Measurements from ENCODE around the gene ITPRIPL2. TPM values are rescaled to one million over a fixed set of nuclear protein-coding genes. Genes with fewer than 3 reads are reported as not detected.

Gene ITPRIPL2
- total and polyA plus RNA-seq, 2 of the 4 experiments (the other 2 are of a cell fraction) = 9.2 to 11.1 TPM

DNA sequence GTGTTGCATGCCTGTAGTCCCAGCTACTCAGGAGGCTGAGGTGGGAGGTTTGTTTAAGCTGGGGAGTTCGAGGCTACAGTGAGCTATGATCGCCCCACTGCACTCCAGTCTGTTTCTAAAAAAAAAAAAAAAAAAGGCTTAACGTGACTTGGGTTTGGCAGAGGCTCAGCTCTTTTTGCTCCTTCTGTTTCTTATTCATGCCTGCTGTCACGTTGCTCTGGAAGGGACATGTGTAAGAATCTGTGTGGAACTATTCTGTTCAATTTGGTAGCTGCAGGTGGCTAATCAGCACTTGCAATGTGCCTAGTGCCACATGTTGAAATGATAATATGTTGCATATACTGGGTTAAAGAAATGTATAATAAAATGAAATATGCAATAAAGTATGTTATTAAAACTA, 33.4 kb downstream of the ITPRIPL2 start:
- Histone ChIP-seq H3K9me3 (ENCODE audit: control insufficient read depth, insufficient read depth, low read length) (peaks cover 4% of the 10 kb centered on the region), H3K9ac (ENCODE audit: low read depth, low read length) (no peak overlapping the region), H2BK120ac (ENCODE audit: low read depth, low read length) (no peak overlapping the region), H2BK15ac (ENCODE audit: low read depth, low read length) (no peak overlapping the region), H2BK5ac (ENCODE audit: low read depth, low read length, poor library complexity, severe bottlenecking) (no peak overlapping the region), H4K20me1 (ENCODE audit: insufficient read depth, low read length) (no peaks in the 10 kb centered on the region), H3K36me3 (ENCODE audit: control insufficient read depth, insufficient read depth, low read length) (no peaks in the 10 kb centered on the region), H3K27me3 (ENCODE audit: control insufficient read depth, insufficient read depth, low read length) (peaks cover 21% of the 10 kb centered on the region), H2BK20ac (ENCODE audit: low read depth, low read length) (no peak overlapping the region), H3K4me2 (ENCODE audit: low read depth, low read length) (no peak overlapping the region), H3K4ac (ENCODE audit: low read depth, low read length) (no peak overlapping the region), H3K18ac (ENCODE audit: low read depth, low read length) (no peak overlapping the region), H2AK5ac (ENCODE audit: low read depth, low read length) (no peak overlapping the region), H3K4me1 (ENCODE audit: control insufficient read depth, insufficient read depth, low read length) (no peaks in the 10 kb centered on the region), H3K23ac (ENCODE audit: low read depth, low read length) (no peak overlapping the region), H4K5ac (ENCODE audit: low read depth, low read length) (no peak overlapping the region), H3K56ac (ENCODE audit: extremely low read depth, insufficient read depth, low read length) (no peak overlapping the region), H3K4me3 (ENCODE audit: insufficient read depth, low read depth, low read length) (no peak overlapping the region), H2AK9ac (replicated peaks; ENCODE audit: low read depth, low read length, poor library complexity) (no peak overlapping the region), H4K91ac (ENCODE audit: insufficient read depth, low read depth, low read length) (no peak overlapping the region), H3K79me1 (ENCODE audit: low read depth in 1 of 2, low read length in 2 of 2) (no peaks in the 10 kb centered on the region; a peak in 1 of 4 replicates), H3K9me1 (ENCODE audit: insufficient read depth, low read length) (no peaks in the 10 kb centered on the region), H3K27ac (ENCODE audit: insufficient read depth, low read length) (no peak overlapping the region), H2AFZ (replicated peaks; ENCODE audit: low read length, poor library complexity) (no peak overlapping the region), H4K8ac (ENCODE audit: low read depth in 2 of 2, low read length in 2 of 2) (no peak overlapping the region), H3K14ac (replicated peaks; ENCODE audit: low read depth, low read length) (no peak overlapping the region)
- intact Hi-C loops (cut with micrococcal nuclease) = no loop called here
- ChIA-PET CTCF (no interaction called here), POLR2A (ENCODE audit: unreplicated experiment) (interaction anchor here (0.7 kb wide), 1 partner anchor 345 kb away, joined by 3 read pairs; no protein-coding TSS in a partner anchor)
- ATAC-seq (ENCODE audit: low read depth) = no peak
- dilution Hi-C loops (cut with HindIII; ENCODE audit: low sequenced_read_pairs, unreplicated experiment) = no loop called here
- TF ChIP-seq NFE2L2 (IDR thresholded peaks at IDR 0.05; ENCODE audit: low read depth, low read length) (no peak), MXI1 (IDR thresholded peaks at IDR 0.05; ENCODE audit: borderline replicate concordance, low read depth, low read length) (no peak), POLR2A (IDR thresholded peaks at IDR 0.05; ENCODE audit: low read depth, low read length) (no peak), USF2 (IDR thresholded peaks at IDR 0.05; ENCODE audit: low read depth, low read length) (no peak), CEBPB (IDR thresholded peaks at IDR 0.05; ENCODE audit: low read depth, low read length) (no peak), BHLHE40 (IDR thresholded peaks at IDR 0.05; ENCODE audit: low read depth, low read length) (no peak), MAZ (IDR thresholded peaks at IDR 0.05; ENCODE audit: borderline replicate concordance, low read depth, low read length) (no peak), FOS (IDR thresholded peaks at IDR 0.05; ENCODE audit: low read depth, low read length) (no peak), RFX5 (IDR thresholded peaks at IDR 0.05; ENCODE audit: low read depth, low read length) (no peak), MAFK (IDR thresholded peaks at IDR 0.05; ENCODE audit: low read depth, low read length) (no peak), RCOR1 (IDR thresholded peaks at IDR 0.05; ENCODE audit: insufficient replicate concordance, low read length) (no peak), CHD1 (IDR thresholded peaks at IDR 0.05; ENCODE audit: low read depth, low read length) (no peak), SMC3 (IDR thresholded peaks at IDR 0.05; ENCODE audit: low read depth, low read length) (no peak), RAD21 (IDR thresholded peaks at IDR 0.05; ENCODE audit: low read length) (no peak)
- TF ChIP-seq, protein P1, sequence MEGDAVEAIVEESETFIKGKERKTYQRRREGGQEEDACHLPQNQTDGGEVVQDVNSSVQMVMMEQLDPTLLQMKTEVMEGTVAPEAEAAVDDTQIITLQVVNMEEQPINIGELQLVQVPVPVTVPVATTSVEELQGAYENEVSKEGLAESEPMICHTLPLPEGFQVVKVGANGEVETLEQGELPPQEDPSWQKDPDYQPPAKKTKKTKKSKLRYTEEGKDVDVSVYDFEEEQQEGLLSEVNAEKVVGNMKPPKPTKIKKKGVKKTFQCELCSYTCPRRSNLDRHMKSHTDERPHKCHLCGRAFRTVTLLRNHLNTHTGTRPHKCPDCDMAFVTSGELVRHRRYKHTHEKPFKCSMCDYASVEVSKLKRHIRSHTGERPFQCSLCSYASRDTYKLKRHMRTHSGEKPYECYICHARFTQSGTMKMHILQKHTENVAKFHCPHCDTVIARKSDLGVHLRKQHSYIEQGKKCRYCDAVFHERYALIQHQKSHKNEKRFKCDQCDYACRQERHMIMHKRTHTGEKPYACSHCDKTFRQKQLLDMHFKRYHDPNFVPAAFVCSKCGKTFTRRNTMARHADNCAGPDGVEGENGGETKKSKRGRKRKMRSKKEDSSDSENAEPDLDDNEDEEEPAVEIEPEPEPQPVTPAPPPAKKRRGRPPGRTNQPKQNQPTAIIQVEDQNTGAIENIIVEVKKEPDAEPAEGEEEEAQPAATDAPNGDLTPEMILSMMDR (conservative IDR thresholded peaks at IDR 0.05; ENCODE audit: low read depth, low read length) = no peak
- TF ChIP-seq, protein P2, sequence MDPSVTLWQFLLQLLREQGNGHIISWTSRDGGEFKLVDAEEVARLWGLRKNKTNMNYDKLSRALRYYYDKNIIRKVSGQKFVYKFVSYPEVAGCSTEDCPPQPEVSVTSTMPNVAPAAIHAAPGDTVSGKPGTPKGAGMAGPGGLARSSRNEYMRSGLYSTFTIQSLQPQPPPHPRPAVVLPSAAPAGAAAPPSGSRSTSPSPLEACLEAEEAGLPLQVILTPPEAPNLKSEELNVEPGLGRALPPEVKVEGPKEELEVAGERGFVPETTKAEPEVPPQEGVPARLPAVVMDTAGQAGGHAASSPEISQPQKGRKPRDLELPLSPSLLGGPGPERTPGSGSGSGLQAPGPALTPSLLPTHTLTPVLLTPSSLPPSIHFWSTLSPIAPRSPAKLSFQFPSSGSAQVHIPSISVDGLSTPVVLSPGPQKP (IDR thresholded peaks at IDR 0.05; ENCODE audit: borderline replicate concordance, low read depth, low read length) = no peak
- WGBS, 2 experiments (ENCODE audit: extremely low coverage in 2 of 2, insufficient read length in 1 of 2) = 30% methylated on average over 2 of the region's 4 CpGs; no CpG with 5 or more reads in 1 of the 2 experiments
- BruUV-seq (replicated peaks) = no TSS peak
- no peak for DNase-seq
- in situ Hi-C loops (cut with MboI; ENCODE audit: low sequenced_read_pairs) = no loop called here
